Endothelial cell of umbilical vein (primary cell): Measurements from ENCODE around the gene EFCAB8. TPM values are rescaled to one million over a fixed set of nuclear protein-coding genes. Genes with fewer than 3 reads are reported as not detected.

Experiments used
- BruUV-seq: library from RNA; stranded (reverse); fragments of 400-500 nt; replicated peaks from 2 replicates; lab custom pipeline; 2021; lab: Mats Ljungman, UMichigan
- CTCF ChIA-PET: fragments of 300-600, 350-600 bp; sonication (Branson Sonifier 250); formaldehyde crosslinking; loops from one replicate; lab custom pipeline; 2021; ENCODE audit warnings: antibody characterized with exemption, inconsistent platforms; lab: Charles Lee
- POLR2A ChIA-PET: fragments of 300-600, 350-600 bp; sonication (Branson Sonifier 250); formaldehyde crosslinking; loops from one replicate; lab custom pipeline; 2021; ENCODE audit warnings: antibody characterized with exemption, inconsistent platforms; lab: Charles Lee
- DNase-seq: peaks from one replicate; pipeline ENCODE4 v3.0.0-alpha.2; 2011; ENCODE audit warnings: low read depth, low spot score
- FAIRE-seq: peaks from 2 replicates; lab custom pipeline; 2011; peaks lifted over from hg19 to GRCh38; lab: Jason Lieb, UNC
- H2AFZ ChIP-seq: 2 replicates; pipeline ENCODE4 v1.6.0; 2012; ENCODE audit warnings: low read depth, low read length, control low read depth, inconsistent platforms
- H3K27ac ChIP-seq: 2 replicates; pipeline ENCODE4 v1.5.1; 2011; ENCODE audit warnings: low read depth, mild to moderate bottlenecking, control low read depth, low read length, moderate library complexity; ENCODE audit not compliant: insufficient read depth
- H3K27me3 ChIP-seq, 2 experiments: 2 replicates each; pipeline versions ENCODE4 v1.6.0 to v1.6.1; 2011; ENCODE audit warnings: low read length in 2 of 2, mixed read lengths in 1 of 2; ENCODE audit not compliant: control insufficient read depth in 2 of 2, insufficient read depth in 2 of 2
- H3K36me3 ChIP-seq, 2 experiments: 2 replicates in 1 of 2; 3 replicates in 1 of 2; pipeline ENCODE4 v1.5.1; 2011; ENCODE audit warnings: low read length in 2 of 2, mild to moderate bottlenecking in 1 of 2, moderate library complexity in 1 of 2; ENCODE audit not compliant: control insufficient read depth in 2 of 2, insufficient read depth in 2 of 2; ENCODE audit errors: extremely low read depth in 1 of 2
- H3K4me1 ChIP-seq: 3 replicates; pipeline ENCODE4 v1.5.1; 2011; ENCODE audit warnings: mild to moderate bottlenecking, low read length; ENCODE audit not compliant: control insufficient read depth, insufficient read depth; ENCODE audit errors: extremely low read depth
- H3K4me2 ChIP-seq: 2 replicates; pipeline ENCODE4 v1.6.1; 2011; ENCODE audit warnings: low read length, control low read depth, mixed read lengths; ENCODE audit not compliant: insufficient read depth
- H3K4me3 ChIP-seq, 3 experiments: fragments of 200-600 bp in 1 of 3; sonication (generic), shearing (Covaris generic) in 1 of 3; replicated peaks in 1 of 3; 2 replicates each; pipeline ENCODE4 v1.5.1; 2011 to 2016; ENCODE audit warnings: control low read depth in 3 of 3, low read length in 3 of 3, mild to moderate bottlenecking in 2 of 3, inconsistent platforms in 1 of 3, low read depth in 1 of 3, moderate library complexity in 1 of 3; ENCODE audit not compliant: insufficient read depth in 1 of 3
- H3K79me2 ChIP-seq: 2 replicates; pipeline ENCODE4 v1.6.0; 2012; ENCODE audit warnings: low read length, inconsistent platforms; ENCODE audit not compliant: control insufficient read depth, insufficient read depth
- H3K9ac ChIP-seq: replicated peaks from 2 replicates; pipeline ENCODE3; 2011; ENCODE audit warnings: low read length, control low read depth; ENCODE audit not compliant: insufficient read depth; ENCODE audit errors: extremely low read depth
- H3K9me1 ChIP-seq: replicated peaks from 3 replicates; pipeline ENCODE4 v1.6.0; 2011; ENCODE audit warnings: mild to moderate bottlenecking, low read length; ENCODE audit not compliant: control insufficient read depth, insufficient read depth; ENCODE audit errors: extremely low read depth
- H3K9me3 ChIP-seq: replicated peaks from 2 replicates; pipeline ENCODE4 v1.5.1; 2012; ENCODE audit warnings: low read length, inconsistent platforms; ENCODE audit not compliant: control insufficient read depth, insufficient read depth
- H4K20me1 ChIP-seq: replicated peaks from 2 replicates; pipeline ENCODE3; 2011; ENCODE audit warnings: mild to moderate bottlenecking, low read length; ENCODE audit not compliant: control insufficient read depth, insufficient read depth; ENCODE audit errors: extremely low read depth
- CTCF ChIP-seq, 2 donors: IDR thresholded peaks; 1 replicate in 1 of 2; 2 replicates in 1 of 2; pipeline ENCODE4 v1.5.1; 2011; ENCODE audit warnings: low read length in 2 of 2, mild to moderate bottlenecking in 2 of 2, moderate library complexity in 2 of 2, control low read depth in 1 of 2, inconsistent platforms in 1 of 2, low read depth in 1 of 2; ENCODE audit not compliant: insufficient read depth in 1 of 2; ENCODE audit errors: extremely low read depth in 1 of 2
- FOS ChIP-seq: IDR thresholded peaks from 2 replicates; pipeline ENCODE4 v1.6.1; 2011; ENCODE audit warnings: mild to moderate bottlenecking, low read length, moderate library complexity, borderline replicate concordance; ENCODE audit not compliant: insufficient read depth
- GATA2 ChIP-seq: IDR thresholded peaks from 2 replicates; pipeline ENCODE4 v1.7.0; 2011; ENCODE audit warnings: low read depth, mild to moderate bottlenecking, moderate library complexity, mixed read lengths, low read length; ENCODE audit not compliant: insufficient read length, insufficient read depth
- JUN ChIP-seq: IDR thresholded peaks from 2 replicates; pipeline ENCODE4 v1.6.1; 2011; ENCODE audit warnings: borderline replicate concordance, low read depth; ENCODE audit not compliant: insufficient read length, insufficient read depth
- MYC ChIP-seq: IDR thresholded peaks from one replicate; pipeline ENCODE4 v1.6.1; 2011; ENCODE audit warnings: mild to moderate bottlenecking, low read depth, low read length
- POLR2A ChIP-seq: IDR thresholded peaks from 2 replicates; pipeline ENCODE4 v1.6.1; 2012; ENCODE audit warnings: low read depth, mild to moderate bottlenecking, control low read depth, low read length
- POLR2AphosphoS5 ChIP-seq: IDR thresholded peaks from 2 replicates; pipeline ENCODE4 v1.6.1; 2012; ENCODE audit warnings: low read depth, mild to moderate bottlenecking, control low read depth, low read length, moderate library complexity; ENCODE audit not compliant: insufficient read depth
- dilution Hi-C: fragments of 300-500 bp; cut with MboI; formaldehyde crosslinking; loops from one replicate; pipeline ENCODE4 v1.15.0; 2019; ENCODE audit warnings: low sequenced_read_pairs; ENCODE audit not compliant: extremely low pct_ligation_motif_present
- intact Hi-C: fragments of 100-400 bp; cut with micrococcal nuclease; formaldehyde crosslinking; loops from one replicate; pipeline ENCODE4 v1.10.0; 2022
- polyA plus RNA-seq, 4 experiments: library from polyadenylated mRNA; depleted of rRNA in 3 of 4; stranded (reverse) in 3 of 4; unstranded in 1 of 4; fragments of >200 nt; gene quantifications; 2 replicates each; pipeline versions ENCODE4 v1.2.1 to v1.2.3, GENCODE V29; 2011 to 2012; ENCODE audit warnings: missing spikeins in 1 of 4
- total RNA-seq: library from RNA; stranded (reverse); gene quantifications from 2 replicates; pipeline ENCODE4 v1.2.3, GENCODE V29; 2021
- TF ChIP-seq, protein P1 (sequence below): IDR thresholded peaks from 2 replicates; pipeline ENCODE4 v1.6.1; 2011; ENCODE audit not compliant: insufficient read depth, insufficient read length

EFCAB8 gene
- total and polyA plus RNA-seq, 2 donors (not counting 3 experiments of a cell fraction or from before 2014, with no cell fraction given): 0.01 to 0.31 TPM

DNA sequence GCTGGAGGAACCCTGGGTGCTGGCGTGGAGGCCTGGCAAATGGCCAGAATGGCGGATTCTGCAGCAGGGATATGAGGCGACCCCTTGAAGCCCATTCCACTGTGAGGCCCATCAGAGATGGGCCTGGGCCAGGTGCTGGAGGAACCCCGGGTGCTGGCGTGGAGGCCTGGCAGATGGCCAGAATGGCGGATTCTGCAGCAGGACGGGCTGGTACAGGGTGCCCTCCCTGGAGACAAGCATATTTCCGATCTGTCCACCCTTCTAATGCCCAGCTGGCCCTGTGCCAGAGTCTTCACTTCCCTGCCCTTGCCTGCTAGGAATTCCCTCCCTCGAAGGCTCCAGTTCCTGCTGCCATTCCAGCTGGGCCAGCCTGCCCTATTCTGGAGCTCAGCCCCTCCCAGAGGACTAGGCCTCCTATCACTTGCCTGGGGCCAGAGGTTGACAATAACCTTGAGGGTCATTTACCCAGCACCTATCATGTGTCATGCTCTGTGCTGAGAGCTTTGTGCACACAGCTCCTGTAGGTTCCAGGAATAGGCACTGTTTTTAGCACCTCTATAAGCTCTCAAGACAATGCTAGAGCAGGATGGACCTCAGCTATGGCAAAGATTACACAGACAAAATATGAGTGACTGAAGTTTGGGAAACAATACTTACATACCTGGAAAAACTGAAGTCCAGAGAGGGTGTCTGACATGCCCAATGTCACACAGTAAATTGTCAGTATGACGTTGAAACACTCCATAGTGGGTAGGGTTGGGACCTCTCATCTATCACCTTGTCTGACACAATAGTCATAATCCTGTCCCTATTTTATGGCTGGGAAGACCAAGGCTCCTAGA is 124.1 kb downstream of the EFCAB8 start:
- H3K4me3 ChIP-seq: no peak overlapping the region
- BruUV-seq: no TSS peak
- no peak overlapping the region for H3K9ac ChIP-seq
- ChIA-PET POLR2A (no interaction called here), CTCF (no interaction called here)
- FAIRE-seq: no peak
- H3K79me2 ChIP-seq: no peaks in the 10 kb centered on the region
- H3K4me1 ChIP-seq: no peaks in the 10 kb centered on the region
- no peaks in the 10 kb centered on the region for H3K9me1 ChIP-seq
- dilution Hi-C loops: no loop called here
- H3K36me3 ChIP-seq: no peaks in the 10 kb centered on the region
- no peak overlapping the region for H3K4me2 ChIP-seq
- H4K20me1 ChIP-seq: no peaks in the 10 kb centered on the region
- no peak for DNase-seq
- H3K27me3 ChIP-seq: peaks cover 0 to 1% of the 10 kb centered on the region in 2 experiments
- intact Hi-C loops: no loop called here
- H2AFZ ChIP-seq: no peak overlapping the region
- no peaks in the 10 kb centered on the region for H3K9me3 ChIP-seq
- no peak overlapping the region for H3K27ac ChIP-seq
- TF ChIP-seq CTCF (IDR thresholded peaks at IDR 0.05; ENCODE audit: extremely low read depth in 1 of 2, insufficient read depth in 1 of 2, low read depth in 1 of 2, low read length in 2 of 2) (no peak), FOS (no peak), MYC (no peak), POLR2A (no peak), POLR2AphosphoS5 (no peak), GATA2 (no peak), JUN (no peak)
- TF ChIP-seq, protein P1, sequence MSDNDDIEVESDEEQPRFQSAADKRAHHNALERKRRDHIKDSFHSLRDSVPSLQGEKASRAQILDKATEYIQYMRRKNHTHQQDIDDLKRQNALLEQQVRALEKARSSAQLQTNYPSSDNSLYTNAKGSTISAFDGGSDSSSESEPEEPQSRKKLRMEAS: no peak
